ES-I3 (cell line): ENCODE data around the gene PPFIBP1.

ENCODE experiments used
- H3K36me3 ChIP-seq: 2 replicates; pipeline ENCODE4 v1.6.1; 2013; ENCODE audit warnings: mild to moderate bottlenecking, low read length, control low read depth, moderate library complexity; ENCODE audit not compliant: insufficient read depth
- H3K4me1 ChIP-seq: 2 replicates; pipeline ENCODE4 v1.6.1; 2013; ENCODE audit warnings: mild to moderate bottlenecking, control low read depth, low read length; ENCODE audit not compliant: insufficient read depth
- H3K9ac ChIP-seq: 2 replicates; pipeline ENCODE4 v1.6.1; 2013; ENCODE audit warnings: low read depth, mild to moderate bottlenecking, low read length, moderate library complexity
- H3K9me3 ChIP-seq: 2 replicates; pipeline ENCODE4 v1.6.1; 2013; ENCODE audit warnings: mild to moderate bottlenecking, low read length, moderate library complexity; ENCODE audit not compliant: control insufficient read depth, insufficient read depth

PPFIBP1 gene

GRCh38 chr12:27504507-27504906, 19.5 kb upstream of the PPFIBP1 start:
- Histone ChIP-seq H3K9ac (no peak overlapping the region), H3K4me1 (peaks cover 4% of the 10 kb centered on the region; the same call in 1 of the 2 replicates), H3K9me3 (no peaks in the 10 kb centered on the region), H3K36me3 (no peaks in the 10 kb centered on the region)

- peaks cover 4% of the 10 kb centered on the region; the same call in 1 of the 2 replicates for H3K4me1 ChIP-seq
- H3K9ac ChIP-seq, result no peak overlapping the region
- no peaks in the 10 kb centered on the region for H3K9me3 ChIP-seq
- no peaks in the 10 kb centered on the region for H3K36me3 ChIP-seq
Observed at GRCh38 chr12:27505109-27505508, 18.9 kb upstream of the PPFIBP1 start.

GRCh38 chr12:27505761-27506160, 18.2 kb upstream of the PPFIBP1 start:
- no peaks in the 10 kb centered on the region for H3K36me3 ChIP-seq
- H3K9ac ChIP-seq, result no peak overlapping the region
- H3K4me1 ChIP-seq, result peaks cover 4% of the 10 kb centered on the region; the same call in 1 of the 2 replicates

GRCh38 chr12:27506645-27507189, 17.3 kb upstream of the PPFIBP1 start:
- Histone ChIP-seq H3K36me3 (no peaks in the 10 kb centered on the region), H3K9me3 (no peaks in the 10 kb centered on the region), H3K9ac (no peak overlapping the region), H3K4me1 (peaks cover 4% of the 10 kb centered on the region; the same call in 1 of the 2 replicates)

More at GRCh38 chr12:27505761-27506160, 18.2 kb upstream of the PPFIBP1 start:
- no peaks in the 10 kb centered on the region for H3K9me3 ChIP-seq

GRCh38 chr12:27508736-27509431, 15.1 kb upstream of the PPFIBP1 start:
- no peaks in the 10 kb centered on the region for H3K9me3 ChIP-seq
- no peak overlapping the region for H3K9ac ChIP-seq
- peaks cover 4% of the 10 kb centered on the region; the same call in 1 of the 2 replicates for H3K4me1 ChIP-seq
- H3K36me3 ChIP-seq, result no peaks in the 10 kb centered on the region

GRCh38 chr12:27511031-27511722, 12.8 kb upstream of the PPFIBP1 start:
- no peak overlapping the region for H3K9ac ChIP-seq
- H3K9me3 ChIP-seq, result no peaks in the 10 kb centered on the region
- H3K36me3 ChIP-seq, result no peaks in the 10 kb centered on the region
- H3K4me1 ChIP-seq, result no peaks in the 10 kb centered on the region; the same call in 1 of the 2 replicates

- H3K36me3 ChIP-seq, result no peaks in the 10 kb centered on the region
- H3K4me1 ChIP-seq, result no peaks in the 10 kb centered on the region; the same call in 1 of the 2 replicates
- no peak overlapping the region for H3K9ac ChIP-seq
- no peaks in the 10 kb centered on the region for H3K9me3 ChIP-seq
Observed at GRCh38 chr12:27511723-27512045, 12.3 kb upstream of the PPFIBP1 start.

GRCh38 chr12:27513155-27513824, 10.7 kb upstream of the PPFIBP1 start:
- Histone ChIP-seq H3K4me1 (no peaks in the 10 kb centered on the region; the same call in 1 of the 2 replicates), H3K36me3 (no peaks in the 10 kb centered on the region), H3K9me3 (no peaks in the 10 kb centered on the region), H3K9ac (no peak overlapping the region)

- Histone ChIP-seq H3K4me1 (peaks cover 1% of the 10 kb centered on the region; the same call in 1 of the 2 replicates), H3K36me3 (no peaks in the 10 kb centered on the region), H3K9ac (no peak overlapping the region), H3K9me3 (no peaks in the 10 kb centered on the region)
Observed at GRCh38 chr12:27515671-27516070, 8.3 kb upstream of the PPFIBP1 start.

- H3K36me3 ChIP-seq, result no peaks in the 10 kb centered on the region
- peaks cover 11% of the 10 kb centered on the region for H3K4me1 ChIP-seq
- no peak overlapping the region for H3K9ac ChIP-seq
- no peaks in the 10 kb centered on the region for H3K9me3 ChIP-seq
Observed at GRCh38 chr12:27516625-27517024, 7.4 kb upstream of the PPFIBP1 start.

- Histone ChIP-seq H3K9me3 (no peaks in the 10 kb centered on the region), H3K9ac (no peak overlapping the region), H3K4me1 (peaks cover 17% of the 10 kb centered on the region), H3K36me3 (no peaks in the 10 kb centered on the region)
Observed at GRCh38 chr12:27517546-27517945, 6.5 kb upstream of the PPFIBP1 start.

GRCh38 chr12:27517961-27518665, 5.9 kb upstream of the PPFIBP1 start:
- no peaks in the 10 kb centered on the region for H3K36me3 ChIP-seq
- peaks cover 17% of the 10 kb centered on the region for H3K4me1 ChIP-seq
- H3K9me3 ChIP-seq, result no peaks in the 10 kb centered on the region
- H3K9ac ChIP-seq, result no peak overlapping the region

GRCh38 chr12:27521066-27521465, 2.9 kb upstream of the PPFIBP1 start:
- no peaks in the 10 kb centered on the region for H3K9me3 ChIP-seq
- H3K9ac ChIP-seq, result no peak overlapping the region
- H3K36me3 ChIP-seq, result no peaks in the 10 kb centered on the region
- H3K4me1 ChIP-seq, result peaks cover 23% of the 10 kb centered on the region

- no peak overlapping the region for H3K9ac ChIP-seq
- no peaks in the 10 kb centered on the region for H3K9me3 ChIP-seq
- no peaks in the 10 kb centered on the region for H3K36me3 ChIP-seq
- peaks cover 23% of the 10 kb centered on the region for H3K4me1 ChIP-seq
Observed at GRCh38 chr12:27521981-27522380, 2.0 kb upstream of the PPFIBP1 start.
